Measurements from ENCODE around the gene TBC1D2.

DNA sequence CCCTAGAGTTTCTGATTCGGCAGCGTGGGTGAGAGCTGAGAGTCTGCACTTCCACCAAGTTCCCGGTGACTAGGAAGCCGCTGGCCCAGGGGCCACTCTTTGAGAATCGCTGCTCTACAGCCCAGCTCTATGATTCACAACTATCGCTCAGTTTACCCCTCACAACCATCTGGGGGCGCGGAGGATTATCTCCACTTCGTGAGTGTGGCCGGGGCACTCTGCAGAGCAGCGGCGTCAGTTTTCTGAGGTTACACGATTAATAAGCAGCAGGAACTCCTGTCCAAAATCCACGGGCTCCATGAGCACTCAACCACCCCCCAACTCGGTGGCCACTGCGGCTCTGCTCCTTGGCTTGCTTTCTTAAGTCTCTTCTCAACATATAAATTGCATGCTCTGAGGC lies 82.3 kb downstream of the TBC1D2 start:
- TF ChIP-seq, protein P1, sequence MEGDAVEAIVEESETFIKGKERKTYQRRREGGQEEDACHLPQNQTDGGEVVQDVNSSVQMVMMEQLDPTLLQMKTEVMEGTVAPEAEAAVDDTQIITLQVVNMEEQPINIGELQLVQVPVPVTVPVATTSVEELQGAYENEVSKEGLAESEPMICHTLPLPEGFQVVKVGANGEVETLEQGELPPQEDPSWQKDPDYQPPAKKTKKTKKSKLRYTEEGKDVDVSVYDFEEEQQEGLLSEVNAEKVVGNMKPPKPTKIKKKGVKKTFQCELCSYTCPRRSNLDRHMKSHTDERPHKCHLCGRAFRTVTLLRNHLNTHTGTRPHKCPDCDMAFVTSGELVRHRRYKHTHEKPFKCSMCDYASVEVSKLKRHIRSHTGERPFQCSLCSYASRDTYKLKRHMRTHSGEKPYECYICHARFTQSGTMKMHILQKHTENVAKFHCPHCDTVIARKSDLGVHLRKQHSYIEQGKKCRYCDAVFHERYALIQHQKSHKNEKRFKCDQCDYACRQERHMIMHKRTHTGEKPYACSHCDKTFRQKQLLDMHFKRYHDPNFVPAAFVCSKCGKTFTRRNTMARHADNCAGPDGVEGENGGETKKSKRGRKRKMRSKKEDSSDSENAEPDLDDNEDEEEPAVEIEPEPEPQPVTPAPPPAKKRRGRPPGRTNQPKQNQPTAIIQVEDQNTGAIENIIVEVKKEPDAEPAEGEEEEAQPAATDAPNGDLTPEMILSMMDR (IDR thresholded peaks at IDR 0.05; ENCODE audit: extremely low read depth in 1 of 2, insufficient read depth in 1 of 2, low read depth in 1 of 2, low read length in 2 of 2): no peak
- TF ChIP-seq EZH2 (IDR thresholded peaks at IDR 0.05; ENCODE audit: borderline replicate concordance, low read depth, low read length, severe bottlenecking): no peak
- TF ChIP-seq, protein P2, sequence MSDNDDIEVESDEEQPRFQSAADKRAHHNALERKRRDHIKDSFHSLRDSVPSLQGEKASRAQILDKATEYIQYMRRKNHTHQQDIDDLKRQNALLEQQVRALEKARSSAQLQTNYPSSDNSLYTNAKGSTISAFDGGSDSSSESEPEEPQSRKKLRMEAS (IDR thresholded peaks at IDR 0.05; ENCODE audit: insufficient read depth, insufficient read length): no peak
- no peak for TF ChIP-seq MYC (IDR thresholded peaks at IDR 0.05; ENCODE audit: low read depth, low read length)
- TF ChIP-seq POLR2AphosphoS5 (IDR thresholded peaks at IDR 0.05; ENCODE audit: insufficient read depth, low read depth, low read length): no peak
- TF ChIP-seq POLR2A (IDR thresholded peaks at IDR 0.05; ENCODE audit: low read depth, low read length): no peak
- no peak for TF ChIP-seq JUN (IDR thresholded peaks at IDR 0.05; ENCODE audit: borderline replicate concordance, insufficient read depth, insufficient read length, low read depth)
- no peak for TF ChIP-seq FOS (IDR thresholded peaks at IDR 0.05; ENCODE audit: borderline replicate concordance, insufficient read depth, low read length)

All from endothelial cell of umbilical vein (primary cell).